ENCODE results near the gene DHRSX. TPM values are rescaled to one million over a fixed set of nuclear protein-coding genes. Genes with fewer than 3 reads are reported as not detected.
"Not testable (repeated sequence)": the region's sequence is repeated elsewhere in the genome, so short reads cannot be mapped to it uniquely, and the experiment has no call there.

DHRSX gene
- total and polyA plus RNA-seq, 5 experiments from 2014 or later: 17.1 to 20.8 (median 17.2) TPM

DNA sequence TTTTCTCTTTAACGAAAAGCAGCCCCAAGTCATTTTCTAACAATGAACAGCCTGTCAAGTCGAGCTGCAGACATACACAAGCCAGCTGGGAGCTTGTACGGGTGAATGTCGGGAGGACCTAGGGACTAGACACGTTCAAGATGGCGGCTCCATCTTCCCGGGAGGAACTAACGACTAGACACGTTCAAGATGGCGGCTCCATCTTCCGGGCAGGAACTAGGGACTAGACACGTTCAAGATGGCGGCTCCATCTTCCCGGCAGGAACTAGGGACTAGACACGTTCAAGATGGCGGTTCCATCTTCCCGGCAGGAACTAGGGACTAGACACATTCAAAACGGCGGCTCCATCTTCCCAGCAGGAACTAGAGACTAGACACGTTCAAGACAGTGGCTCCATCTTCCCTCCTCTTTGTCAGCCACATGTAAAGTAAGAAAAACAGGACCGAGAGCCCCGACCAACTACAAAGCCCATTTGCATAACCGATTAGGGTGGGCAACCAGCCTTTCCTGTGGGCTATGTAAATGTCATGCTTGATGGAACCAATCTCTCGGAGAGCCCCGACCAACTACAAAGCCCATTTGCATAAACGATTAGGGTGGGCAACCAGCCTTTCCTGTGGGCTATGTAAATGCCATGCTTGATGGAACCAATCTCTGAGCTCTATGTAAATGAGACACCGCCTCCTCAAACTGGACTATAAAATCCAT lies 175.5 kb downstream of the DHRSX start:
- H3K4me1 Mint-ChIP-seq: peaks cover 0 to 19% (median 3%) of the 10 kb centered on the region in 4 donors
- H3K27me3 Mint-ChIP-seq: no peaks in the 10 kb centered on the region
- POLR2A ChIA-PET: no interaction called here
- ATAC-seq (peak; percentile 63 to 79), DNase-seq (peak in 9 of 10 donors; percentile 3 to 69 (median 29))
- peaks cover 0 to 21% (median 2%) of the 10 kb centered on the region in 9 donors for H3K9me3 Mint-ChIP-seq
- peak overlapping the region; percentile 52 to 99 (median 88) for H3K4me3 Mint-ChIP-seq
- peaks cover 0 to 31% (median 13%) of the 10 kb centered on the region in 3 donors for H3K36me3 Mint-ChIP-seq
- peak overlapping the region; percentile 57 to 98 (median 91) for H3K27ac Mint-ChIP-seq

DNA sequence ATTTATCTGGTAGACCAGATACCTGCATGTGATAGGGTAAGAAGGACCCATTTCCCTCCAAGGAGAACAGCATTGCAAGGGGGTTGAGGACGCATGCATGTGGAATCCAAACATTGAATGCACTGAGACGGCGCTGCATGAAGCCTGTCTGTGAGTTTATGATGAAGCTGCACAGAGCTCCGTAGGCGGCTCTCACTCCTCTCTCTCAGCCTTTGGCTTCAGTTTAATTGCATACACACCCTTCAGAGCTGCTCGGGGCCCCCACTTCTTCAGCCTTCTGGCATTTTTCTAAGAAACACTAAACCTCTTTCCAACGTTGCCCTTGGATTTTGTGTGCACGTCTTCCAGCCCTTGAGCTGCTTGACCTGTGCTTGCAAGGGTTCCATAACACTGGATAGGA lies 176.6 kb downstream of the DHRSX start:
- Mint-ChIP-seq H3K27me3 (no peaks in the 10 kb centered on the region), H3K9me3 (peaks cover 0 to 10% (median 2%) of the 10 kb centered on the region in 9 donors), H3K4me3 (peak overlapping the region in 6 of 10 donors; percentile 75 to 97 (median 82)), H3K4me1 (peaks cover 0 to 19% (median 3%) of the 10 kb centered on the region in 4 donors), H3K27ac (peak overlapping the region in 3 of 10 donors; percentile 16 to 63 (median 33)), H3K36me3 (peaks cover 0 to 30% (median 13%) of the 10 kb centered on the region in 3 donors)
- DNase-seq (no peak), ATAC-seq (no peak)
- POLR2A ChIA-PET: no interaction called here

DNA sequence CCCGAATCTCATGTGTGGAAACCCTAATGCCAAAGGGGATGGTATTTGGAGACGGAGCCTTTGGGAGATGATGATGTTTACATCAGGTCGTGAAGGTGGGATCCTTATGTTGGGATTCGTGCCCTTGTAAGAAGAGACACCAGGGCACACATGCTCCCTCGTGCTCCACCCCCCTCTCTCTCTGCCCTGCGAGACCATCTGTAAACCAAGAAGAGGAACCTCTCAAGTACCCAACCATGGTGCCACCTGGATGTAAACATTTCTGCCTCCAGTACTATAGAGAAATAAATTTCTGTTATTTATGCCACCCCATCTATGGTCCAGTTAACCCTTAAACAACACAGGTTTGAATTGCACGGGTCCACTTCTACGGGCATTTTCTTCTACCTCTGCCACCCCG lies 179.4 kb downstream of the DHRSX start:
- peaks cover 0 to 24% (median 6%) of the 10 kb centered on the region in 4 donors for H3K4me1 Mint-ChIP-seq
- no peaks in the 10 kb centered on the region for H3K27me3 Mint-ChIP-seq
- H3K27ac Mint-ChIP-seq: peak overlapping the region in 1 of 10 donors; percentile 41
- H3K36me3 Mint-ChIP-seq: peaks cover 0 to 27% (median 15%) of the 10 kb centered on the region in 3 donors
- H3K4me3 Mint-ChIP-seq: peak overlapping the region in 1 of 10 donors; percentile 25
- H3K9me3 Mint-ChIP-seq: peaks cover 0 to 9% (median 2%) of the 10 kb centered on the region in 9 donors
- ATAC-seq (no peak), DNase-seq (no peak)
- POLR2A ChIA-PET: no interaction called here

DNA sequence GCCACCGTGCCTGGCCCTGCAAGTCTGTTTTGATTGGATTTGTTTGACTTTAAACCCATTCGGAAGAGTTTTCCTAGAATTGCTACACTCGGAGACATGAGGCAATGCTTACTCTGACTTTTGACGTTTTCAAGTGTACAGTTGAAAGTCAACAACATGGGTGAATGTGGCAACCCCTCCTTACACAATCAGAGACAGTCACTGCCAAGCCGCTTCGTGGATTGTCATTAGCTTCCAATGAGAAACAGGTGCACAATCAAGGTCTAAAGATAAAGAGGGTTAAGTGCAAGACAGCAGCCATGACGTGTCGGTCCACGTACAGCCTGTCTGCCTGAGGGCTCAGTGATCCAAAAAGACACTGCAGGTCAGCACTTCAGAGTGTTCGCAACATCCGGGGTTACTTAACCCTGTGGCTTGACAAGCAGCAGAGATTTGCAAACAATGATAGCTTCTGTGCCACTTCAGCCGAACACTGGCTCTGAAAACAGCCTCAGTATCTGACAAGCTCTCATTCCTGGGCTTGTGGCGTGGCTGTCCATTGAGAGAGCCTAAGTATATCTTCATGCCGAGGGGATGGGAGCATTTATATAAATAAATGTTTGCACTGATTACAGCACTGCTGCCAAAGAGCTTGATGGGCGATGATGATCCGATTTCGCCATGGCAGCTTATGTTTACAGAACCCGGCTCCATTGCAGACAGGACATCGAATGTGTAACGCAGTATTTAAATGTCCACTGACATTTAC lies 180.0 kb downstream of the DHRSX start:
- DNase-seq (no peak), ATAC-seq (no peak)
- H3K4me1 Mint-ChIP-seq: peaks cover 0 to 24% (median 5%) of the 10 kb centered on the region in 4 donors
- H3K4me3 Mint-ChIP-seq: no peak overlapping the region
- H3K27ac Mint-ChIP-seq: no peak overlapping the region
- POLR2A ChIA-PET: no interaction called here
- peaks cover 0 to 26% (median 14%) of the 10 kb centered on the region in 3 donors for H3K36me3 Mint-ChIP-seq
- H3K9me3 Mint-ChIP-seq: peaks cover 0 to 6% (median under 1%) of the 10 kb centered on the region in 9 donors
- H3K27me3 Mint-ChIP-seq: no peaks in the 10 kb centered on the region

DNA sequence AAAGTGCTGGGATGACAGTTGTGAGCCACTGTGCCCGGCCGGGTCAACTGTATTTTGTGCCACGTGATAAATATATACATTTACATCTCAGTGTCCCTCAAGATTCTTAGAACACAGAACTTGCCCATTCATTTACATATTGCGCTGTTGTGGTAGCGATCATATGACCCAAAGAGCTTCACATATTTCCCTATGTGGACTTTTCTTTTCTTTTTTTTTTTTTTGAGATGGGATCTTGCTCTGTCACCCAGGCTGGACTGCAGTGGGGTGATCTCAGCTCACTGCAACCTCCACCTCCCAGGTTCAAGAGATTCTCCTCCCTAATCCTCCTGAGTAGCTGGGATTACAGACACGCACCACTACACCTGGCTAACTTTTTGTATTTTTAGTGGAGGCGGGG lies 180.7 kb downstream of the DHRSX start:
- Mint-ChIP-seq H3K9me3 (peaks cover 0 to 4% (median 0%) of the 10 kb centered on the region in 9 donors), H3K36me3 (peaks cover 0 to 24% (median 18%) of the 10 kb centered on the region in 3 donors), H3K4me3 (no peak overlapping the region), H3K27ac (no peak overlapping the region), H3K27me3 (no peaks in the 10 kb centered on the region), H3K4me1 (peaks cover 0 to 21% (median 3%) of the 10 kb centered on the region in 4 donors)
- ATAC-seq (no peak), DNase-seq (no peak)
- POLR2A ChIA-PET: no interaction called here

DNA sequence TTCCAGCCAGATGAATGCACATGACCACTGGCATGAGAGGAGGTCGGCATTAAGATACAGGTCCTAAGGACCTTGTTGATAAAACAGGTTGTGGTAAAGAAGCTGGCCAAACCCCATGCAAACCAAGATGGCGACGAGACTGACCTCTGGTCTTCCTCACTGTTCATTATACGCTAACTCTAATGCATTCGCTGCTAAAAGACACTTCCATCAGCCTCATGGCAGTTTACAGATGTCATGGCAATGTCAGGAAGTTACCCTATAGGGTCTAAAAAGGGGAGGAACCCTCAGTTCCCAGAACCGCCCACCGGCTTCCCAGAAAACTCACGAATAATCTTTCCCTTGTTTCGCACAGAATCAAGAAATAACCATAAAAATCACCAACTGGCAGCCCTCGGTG lies 182.4 kb downstream of the DHRSX start:
- POLR2A ChIA-PET: no interaction called here
- Mint-ChIP-seq H3K27ac (no peak overlapping the region), H3K9me3 (peaks cover 0 to 4% (median 0%) of the 10 kb centered on the region in 9 donors), H3K4me1 (peaks cover 0 to 21% (median 4%) of the 10 kb centered on the region in 4 donors), H3K36me3 (peaks cover 0 to 25% (median 20%) of the 10 kb centered on the region in 3 donors), H3K4me3 (no peak overlapping the region), H3K27me3 (no peaks in the 10 kb centered on the region)
- DNase-seq (no peak), ATAC-seq (no peak)

DNA sequence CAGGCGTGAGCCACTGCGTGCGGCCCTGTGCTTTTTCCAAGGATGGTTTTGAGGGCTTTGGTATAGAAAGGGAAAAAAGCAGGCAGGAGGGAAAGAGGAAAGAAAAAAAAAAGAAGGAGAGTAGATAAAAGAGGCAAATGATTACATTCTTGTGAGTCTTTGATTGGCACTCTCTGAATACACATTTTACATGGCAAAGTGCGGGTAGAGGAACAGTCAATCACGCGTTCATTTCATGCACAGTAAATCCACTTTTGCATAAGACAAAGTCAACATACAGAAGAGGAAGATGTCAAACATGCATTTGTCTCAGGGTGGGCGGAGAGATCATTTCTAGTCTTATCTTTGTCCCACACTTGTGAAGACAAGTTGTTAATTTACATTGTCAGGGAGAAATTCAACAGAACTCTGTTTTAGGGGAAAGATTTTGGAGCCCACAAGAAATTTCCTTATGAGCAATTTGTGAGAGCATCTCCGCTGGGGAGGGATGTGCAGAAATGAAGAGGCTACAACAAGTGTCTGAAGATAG lies 183.2 kb downstream of the DHRSX start:
- Mint-ChIP-seq H3K27ac (no peak overlapping the region), H3K9me3 (peaks cover 0 to 2% (median 0%) of the 10 kb centered on the region in 9 donors), H3K36me3 (peaks cover 0 to 24% (median 15%) of the 10 kb centered on the region in 3 donors), H3K4me3 (no peak overlapping the region), H3K4me1 (peaks cover 0 to 20% (median 4%) of the 10 kb centered on the region in 4 donors), H3K27me3 (no peaks in the 10 kb centered on the region)
- ATAC-seq (no peak), DNase-seq (no peak)
- POLR2A ChIA-PET: no interaction called here

DNA sequence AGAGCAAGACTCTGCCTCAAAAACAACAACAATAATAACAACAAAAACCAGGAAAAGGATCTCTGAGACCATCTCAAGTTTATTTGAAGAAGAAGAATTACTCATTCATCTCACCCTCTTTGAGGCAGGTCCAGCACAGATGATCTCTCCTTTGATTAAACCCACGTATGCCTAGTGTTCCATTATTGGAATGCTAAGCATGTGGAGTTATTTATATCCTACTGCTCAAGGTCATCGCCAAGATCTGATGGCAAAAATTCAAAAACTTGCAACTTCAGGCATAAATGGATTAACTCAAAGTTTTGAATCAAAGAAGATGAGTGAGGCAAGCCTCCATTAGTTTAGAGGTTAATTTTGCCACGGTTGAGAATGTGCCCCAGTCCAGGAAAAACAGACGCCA lies 184.2 kb downstream of the DHRSX start:
- H3K27ac Mint-ChIP-seq: no peak overlapping the region
- POLR2A ChIA-PET: no interaction called here
- H3K36me3 Mint-ChIP-seq: peaks cover under 1 to 29% (median 19%) of the 10 kb centered on the region in 3 donors
- H3K27me3 Mint-ChIP-seq: no peaks in the 10 kb centered on the region
- H3K9me3 Mint-ChIP-seq: peaks cover 0 to 6% (median 0%) of the 10 kb centered on the region in 9 donors
- ATAC-seq (no peak), DNase-seq (no peak)
- H3K4me1 Mint-ChIP-seq: peaks cover 0 to 15% (median 4%) of the 10 kb centered on the region in 4 donors
- no peak overlapping the region for H3K4me3 Mint-ChIP-seq

DNA sequence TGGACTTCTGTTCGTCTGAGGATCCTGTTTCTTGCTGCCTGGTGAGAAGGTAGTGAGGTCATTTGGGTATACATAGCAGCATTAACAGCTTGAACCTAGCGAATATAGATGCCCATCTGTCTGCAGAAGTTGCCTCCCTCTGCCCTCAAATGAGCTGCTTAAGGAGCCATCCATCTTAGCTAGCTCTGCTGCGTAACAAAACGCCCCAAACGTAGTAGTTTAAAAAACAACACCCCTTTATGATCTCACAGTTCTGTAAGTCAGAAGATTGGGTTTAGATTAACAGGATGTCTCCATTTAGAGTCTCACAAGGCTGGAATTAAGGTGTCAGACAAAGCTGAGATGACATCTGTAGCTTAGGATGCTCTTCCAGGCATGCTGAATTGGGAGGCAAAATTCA lies 185.3 kb downstream of the DHRSX start:
- Mint-ChIP-seq H3K36me3 (peaks cover 8 to 33% (median 21%) of the 10 kb centered on the region in 3 donors), H3K4me3 (no peak overlapping the region), H3K4me1 (peaks cover 0 to 11% (median 3%) of the 10 kb centered on the region in 4 donors), H3K27ac (no peak overlapping the region), H3K9me3 (peaks cover 0 to 16% (median 1%) of the 10 kb centered on the region in 9 donors), H3K27me3 (no peaks in the 10 kb centered on the region)
- ATAC-seq: no peak
- POLR2A ChIA-PET: no interaction called here
- no peak for DNase-seq

DNA sequence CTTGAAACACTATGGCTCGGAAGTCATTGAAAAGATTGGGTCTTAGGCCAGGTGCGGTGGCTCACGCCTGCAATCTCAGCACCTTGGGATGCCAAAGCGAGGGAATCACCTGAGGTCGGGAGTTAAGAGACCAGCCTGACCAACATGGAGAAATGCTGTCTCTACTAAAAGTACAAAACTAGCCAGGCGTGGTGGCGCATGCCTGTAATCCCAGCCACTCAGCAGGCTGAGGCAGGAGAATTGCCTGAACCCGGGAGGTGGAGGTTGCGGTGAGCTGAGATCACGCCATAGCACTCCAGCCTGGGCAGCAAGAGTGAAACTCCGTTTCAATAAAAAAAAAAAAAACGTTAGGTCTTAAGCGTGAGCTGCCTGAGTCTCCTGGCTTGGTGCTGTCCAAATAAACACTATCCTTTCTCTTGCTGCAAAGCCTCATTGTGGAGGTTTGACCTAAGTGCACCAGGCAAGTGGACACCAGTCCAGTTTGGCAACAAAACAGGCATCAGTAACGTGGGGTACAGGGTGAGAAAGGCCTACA lies 185.9 kb downstream of the DHRSX start:
- H3K9me3 Mint-ChIP-seq: peaks cover 0 to 16% (median 2%) of the 10 kb centered on the region in 9 donors
- H3K36me3 Mint-ChIP-seq: peaks cover 8 to 35% (median 23%) of the 10 kb centered on the region in 3 donors
- ATAC-seq: no peak

DNA sequence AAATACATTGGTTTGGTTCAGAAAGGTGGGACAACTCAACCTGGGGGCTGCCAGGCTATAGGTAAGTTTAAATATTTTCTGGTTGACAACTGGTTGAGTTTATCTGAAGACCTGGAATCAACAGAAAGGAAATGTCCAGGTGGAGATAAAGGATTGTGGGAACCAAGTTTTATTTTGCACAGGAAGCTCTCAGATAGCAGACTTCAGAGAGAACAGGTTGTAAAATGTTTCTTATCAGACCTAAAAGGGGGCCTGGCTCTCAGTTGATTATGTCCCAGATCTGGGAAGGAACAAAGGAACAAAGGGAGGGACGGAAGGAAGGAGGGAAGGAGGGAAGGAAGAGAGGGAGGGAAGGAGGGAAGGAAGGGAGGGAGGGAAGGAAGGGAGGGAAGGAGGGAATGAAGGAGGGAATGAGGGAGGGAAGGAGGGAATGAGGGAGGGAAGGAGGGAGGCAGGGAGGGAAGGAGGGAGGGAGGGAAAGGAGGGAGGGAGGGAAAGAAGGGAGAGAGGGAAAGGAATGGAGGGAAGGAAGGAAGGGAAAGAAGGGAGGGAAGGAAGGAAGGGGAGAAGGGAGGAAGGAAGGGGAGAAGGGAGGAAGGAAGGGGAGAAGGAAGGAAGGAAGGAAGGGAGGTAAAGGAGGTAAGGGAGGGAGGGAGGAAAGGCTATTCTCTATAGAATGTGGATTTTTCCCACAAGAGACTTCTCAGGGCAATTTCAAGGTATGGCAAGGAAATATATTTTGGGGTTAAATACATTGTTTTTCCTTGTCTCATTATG lies 186.7 kb downstream of the DHRSX start:
- H3K27me3 Mint-ChIP-seq: no peaks in the 10 kb centered on the region
- H3K36me3 Mint-ChIP-seq: peaks cover 8 to 35% (median 25%) of the 10 kb centered on the region in 3 donors
- ATAC-seq (no peak), DNase-seq (no peak)
- H3K9me3 Mint-ChIP-seq: peaks cover 0 to 16% (median 2%) of the 10 kb centered on the region in 9 donors
- H3K27ac Mint-ChIP-seq: peak overlapping the region in 1 of 10 donors; percentile 79
- peaks cover 0 to 13% (median 2%) of the 10 kb centered on the region in 4 donors for H3K4me1 Mint-ChIP-seq
- POLR2A ChIA-PET: no interaction called here
- no peak overlapping the region for H3K4me3 Mint-ChIP-seq

More for the DNA sequence above, 185.9 kb downstream of the DHRSX start:
- peaks cover 0 to 13% (median 2%) of the 10 kb centered on the region in 4 donors for H3K4me1 Mint-ChIP-seq
- no peak overlapping the region for H3K27ac Mint-ChIP-seq
- no peak for DNase-seq
- POLR2A ChIA-PET: no interaction called here
- H3K4me3 Mint-ChIP-seq: no peak overlapping the region
- no peaks in the 10 kb centered on the region for H3K27me3 Mint-ChIP-seq

DNA sequence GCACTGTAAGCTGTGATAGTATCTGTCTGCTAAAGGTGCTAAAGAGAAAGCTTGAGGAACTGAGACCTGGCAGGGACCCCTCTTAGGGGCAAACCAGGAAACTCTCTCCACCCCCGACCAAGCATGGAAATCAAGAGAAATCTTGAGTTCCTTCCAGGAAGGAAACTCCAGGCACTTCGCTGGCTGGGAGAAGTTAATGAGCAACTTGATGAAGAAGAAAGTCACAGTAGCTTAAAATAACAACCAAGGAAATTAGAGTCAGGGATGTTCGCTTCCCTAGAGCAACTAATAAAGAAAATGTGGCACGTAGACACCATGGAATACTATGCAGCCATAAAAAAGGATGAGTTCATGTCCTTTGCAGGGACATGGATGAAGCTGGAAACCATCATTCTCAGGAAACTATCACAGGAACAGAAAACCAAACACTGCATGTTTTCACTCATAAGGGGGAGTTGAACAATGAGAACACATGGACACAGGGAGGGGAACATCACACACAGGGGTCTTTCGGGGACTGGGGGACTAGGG lies 188.7 kb downstream of the DHRSX start:
- H3K27me3 Mint-ChIP-seq, DNase-seq, H3K4me3 Mint-ChIP-seq, H3K27ac Mint-ChIP-seq, POLR2A ChIA-PET, ATAC-seq, H3K4me1 Mint-ChIP-seq: not testable (repeated sequence)
- Mint-ChIP-seq H3K36me3 (peaks cover 9 to 35% (median 32%) of the 10 kb centered on the region in 3 donors), H3K9me3 (peaks cover 0 to 16% (median 2%) of the 10 kb centered on the region in 9 donors)

Measured in naive thymus-derived CD8-positive, alpha-beta T cell (primary cell).